ENCODE data around the gene DLGAP1.

The DLGAP1 gene

DNA sequence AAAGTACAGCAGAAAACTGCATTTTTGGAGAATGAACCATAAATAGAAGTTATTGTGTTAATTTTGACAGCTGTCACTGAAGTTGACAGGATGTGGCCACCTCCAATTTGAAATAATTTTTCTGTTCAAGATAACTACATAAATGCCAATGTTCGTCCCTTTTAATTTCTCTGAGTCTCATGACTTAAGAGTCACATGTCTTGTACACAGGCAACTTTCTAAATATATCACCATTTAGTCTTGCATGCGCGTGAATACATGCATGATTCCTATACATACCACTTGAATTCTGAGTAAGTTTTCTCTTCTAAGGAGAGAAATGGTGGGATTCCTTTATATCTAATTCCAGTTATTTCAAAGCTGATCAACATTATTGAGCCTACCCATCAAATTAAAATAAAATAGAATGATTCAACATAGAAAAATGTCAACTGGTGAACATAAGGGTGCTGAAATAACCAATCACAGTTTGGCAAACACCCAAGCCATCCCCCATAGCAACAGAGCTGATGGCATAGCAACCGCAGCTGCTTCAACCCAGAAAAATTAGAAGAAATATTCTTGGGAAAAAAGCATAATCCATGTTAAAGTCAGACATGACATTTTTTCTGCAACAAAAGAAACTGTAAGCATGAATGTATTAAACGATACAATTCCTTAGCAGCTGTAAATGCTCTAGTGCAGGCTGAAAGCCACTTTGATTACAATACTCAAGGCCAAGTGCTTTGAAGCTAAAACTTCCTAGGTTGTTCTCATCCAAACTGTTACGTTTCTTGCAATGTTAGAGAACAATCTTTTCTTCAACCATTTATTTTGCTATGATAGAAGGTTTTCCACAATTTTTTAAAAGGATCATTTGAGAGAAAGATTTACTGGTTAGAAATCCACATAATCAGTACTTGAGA, 282.7 kb downstream of the DLGAP1 start:
- DNase-seq (ENCODE audit: low read depth): no peak

- DNase-seq (ENCODE audit: low read depth): no peak
These were observed 297.8 kb downstream of the DLGAP1 start for GRCh38 chr18:4157352-4157751.

DNA sequence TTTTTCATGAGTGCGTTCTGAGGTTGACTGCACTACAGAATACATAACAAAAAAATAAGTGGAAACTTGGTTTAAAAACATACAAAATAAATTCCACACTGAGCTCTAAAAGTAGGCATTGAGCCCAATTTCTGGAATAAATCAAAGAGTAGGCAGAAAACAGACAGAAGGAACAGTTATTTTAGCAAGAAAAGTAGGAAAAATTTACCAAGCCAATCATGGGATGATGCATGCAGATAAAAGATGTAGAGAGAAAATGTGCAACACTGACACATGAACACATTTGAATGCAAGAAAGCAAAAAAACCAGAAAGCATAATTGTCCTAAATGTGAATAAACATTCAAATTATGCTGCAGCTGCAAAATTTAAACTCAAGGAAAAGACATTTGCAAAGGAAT, 308.3 kb downstream of the DLGAP1 start:
- no peak for DNase-seq (ENCODE audit: low read depth)

GRCh38 chr18:4144201-4144600, 310.9 kb downstream of the DLGAP1 start:
- DNase-seq (ENCODE audit: low read depth): no peak

DNA sequence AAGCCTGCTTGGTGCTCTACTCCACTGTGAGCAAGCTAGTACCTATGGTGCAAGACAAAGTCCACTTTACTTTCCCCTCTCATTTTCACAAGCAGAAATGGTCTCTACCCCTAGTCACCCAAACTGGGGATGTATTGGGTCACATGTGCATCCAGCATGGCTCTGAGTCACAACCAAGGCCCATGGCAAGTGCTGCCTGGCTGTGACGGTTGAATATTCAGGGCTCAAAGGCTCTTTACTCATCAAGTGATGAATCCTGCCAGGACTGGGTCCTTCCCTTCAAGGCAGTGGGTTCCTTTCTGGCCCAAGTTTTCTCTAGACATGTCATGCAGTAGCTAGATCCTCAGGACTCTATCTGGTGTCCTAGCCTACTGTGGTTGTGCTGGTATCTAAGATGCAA, 311.5 kb downstream of the DLGAP1 start:
- no peak for DNase-seq (ENCODE audit: low read depth)

GRCh38 chr18:4142876-4143275, 312.2 kb downstream of the DLGAP1 start:
- no peak for DNase-seq (ENCODE audit: low read depth)

- no peak for DNase-seq (ENCODE audit: low read depth)
These were observed 320.4 kb downstream of the DLGAP1 start for GRCh38 chr18:4134700-4135099.

GRCh38 chr18:4130734-4131719, 324.1 kb downstream of the DLGAP1 start:
- no peak for DNase-seq (ENCODE audit: low read depth)

DNA sequence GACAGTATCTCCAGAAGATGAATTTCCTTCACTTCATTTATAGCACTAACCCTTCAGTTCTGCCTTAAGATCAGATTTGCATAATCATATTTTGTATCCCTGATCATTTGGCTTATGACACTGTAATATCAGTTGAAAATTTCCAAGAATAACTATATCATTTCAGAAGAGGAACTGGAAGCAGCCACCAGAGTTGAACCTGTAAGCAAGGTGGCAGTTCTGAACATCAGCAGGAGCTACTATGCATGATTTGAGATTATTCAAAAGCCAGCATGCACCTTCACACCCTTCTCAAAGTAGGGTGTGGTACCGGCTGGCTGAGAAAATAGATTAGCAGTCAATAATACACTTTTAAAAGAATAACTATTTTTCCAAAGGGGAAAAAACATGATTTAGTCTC, 328.2 kb downstream of the DLGAP1 start:
- no peak for DNase-seq (ENCODE audit: low read depth)

DNA sequence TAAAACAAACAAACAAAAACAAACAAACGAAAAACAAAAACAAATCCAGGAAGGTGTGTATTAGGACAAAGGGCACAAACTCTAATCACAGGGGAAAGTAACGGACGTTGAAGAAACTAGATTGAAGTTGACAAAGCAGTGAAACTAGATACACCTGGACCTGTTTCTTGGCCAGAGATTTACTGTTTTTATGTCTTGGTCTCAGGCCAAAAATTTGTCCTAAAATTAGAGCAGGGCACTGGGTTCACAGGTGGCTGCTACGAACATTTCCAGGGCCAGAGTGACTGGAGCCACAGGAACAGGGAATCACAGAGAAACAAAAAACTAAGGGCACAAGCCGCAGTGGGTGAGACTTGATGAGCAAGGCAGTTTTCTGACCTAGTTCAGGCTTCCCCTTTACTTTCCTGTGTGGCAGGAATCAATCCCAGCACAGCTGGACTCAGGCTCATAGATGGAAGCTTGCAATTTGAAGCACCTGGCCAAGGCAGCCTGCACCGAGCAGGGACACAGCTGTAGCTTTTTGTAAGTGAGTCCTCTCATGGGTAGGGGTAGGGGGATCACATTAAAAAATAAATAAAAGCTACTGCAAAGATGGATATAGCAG, 329.4 kb downstream of the DLGAP1 start:
- DNase-seq (ENCODE audit: low read depth): no peak

GRCh38 chr18:4125224-4125623, 329.9 kb downstream of the DLGAP1 start:
- DNase-seq (ENCODE audit: low read depth): no peak

DNA sequence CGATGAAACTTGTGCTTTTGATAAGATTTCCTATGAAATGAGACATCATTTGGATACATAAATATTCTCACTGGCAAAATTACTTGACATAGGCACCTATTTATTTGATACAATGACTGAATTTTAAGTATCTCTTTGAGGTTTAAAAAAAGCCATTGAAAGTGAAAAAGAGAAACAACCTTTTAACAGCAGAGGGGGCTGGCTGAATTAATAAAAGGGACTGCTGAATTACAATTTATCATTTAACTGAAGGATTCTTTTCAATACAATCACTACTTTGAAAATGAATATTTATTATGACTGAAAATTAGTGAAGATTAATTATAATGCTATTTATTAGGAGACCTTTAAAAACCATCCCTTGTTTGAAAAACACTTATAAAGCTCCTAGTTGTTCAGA, 335.3 kb downstream of the DLGAP1 start:
- DNase-seq (ENCODE audit: low read depth): no peak

- DNase-seq (ENCODE audit: low read depth): no peak
These were observed 335.9 kb downstream of the DLGAP1 start for GRCh38 chr18:4119127-4119648.

GRCh38 chr18:4108016-4108415, 347.1 kb downstream of the DLGAP1 start:
- no peak for DNase-seq (ENCODE audit: low read depth)

GRCh38 chr18:4107049-4107467, 348.0 kb downstream of the DLGAP1 start:
- no peak for DNase-seq (ENCODE audit: low read depth)

DNA sequence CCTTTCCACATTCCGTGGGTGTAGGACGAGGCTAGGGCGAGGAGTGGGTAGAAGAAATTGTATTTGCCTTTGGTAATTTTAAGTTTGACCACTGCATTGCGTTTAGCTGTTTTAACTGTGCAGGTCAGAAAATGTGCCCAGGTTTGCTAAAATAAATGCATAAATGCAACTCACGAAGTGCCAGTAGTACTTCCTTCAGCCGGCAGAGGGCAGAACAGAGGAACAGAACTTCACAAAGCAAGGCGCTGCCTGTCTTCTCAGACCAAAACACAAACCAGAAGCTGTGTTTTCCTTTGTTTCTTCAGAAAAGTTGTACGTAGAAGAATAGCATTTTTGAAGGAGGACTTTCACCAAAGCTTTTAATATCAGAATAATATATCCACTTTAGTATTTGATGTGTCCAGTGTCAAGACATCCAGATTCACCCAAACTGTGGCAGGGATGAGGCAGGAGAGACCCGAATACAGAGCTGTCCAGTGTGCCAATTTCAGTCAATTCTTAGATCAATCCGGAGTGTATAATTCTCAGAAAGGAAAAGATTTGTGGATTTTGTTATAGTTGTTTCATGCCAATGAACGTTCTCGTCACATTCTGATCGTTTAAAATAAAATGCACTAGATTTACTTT, 348.6 kb downstream of the DLGAP1 start:
- DNase-seq (ENCODE audit: low read depth): peak; percentile 25

DNA sequence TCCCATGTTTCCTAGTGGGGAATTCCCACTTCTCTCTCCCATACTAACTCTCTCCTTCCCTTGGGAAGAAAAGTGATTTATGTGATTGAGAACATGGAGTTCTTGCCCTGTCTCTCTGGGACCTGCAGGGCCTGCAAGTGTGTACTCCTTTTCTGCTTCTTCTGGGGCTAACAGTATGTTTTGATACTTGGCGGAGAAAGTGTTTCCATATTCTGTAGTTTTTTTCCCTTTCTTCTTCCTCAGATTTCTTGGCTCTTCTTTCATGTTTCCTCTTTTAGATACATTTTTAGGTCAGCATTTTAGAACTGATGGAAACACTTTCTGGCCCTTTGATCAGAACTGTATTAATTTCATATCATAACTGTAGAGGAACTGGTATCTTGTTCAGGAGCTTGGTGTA, 352.2 kb downstream of the DLGAP1 start:
- DNase-seq (ENCODE audit: low read depth): no peak

- DNase-seq (ENCODE audit: low read depth): no peak
These were observed 354.1 kb downstream of the DLGAP1 start for GRCh38 chr18:4101009-4101408.

DNA sequence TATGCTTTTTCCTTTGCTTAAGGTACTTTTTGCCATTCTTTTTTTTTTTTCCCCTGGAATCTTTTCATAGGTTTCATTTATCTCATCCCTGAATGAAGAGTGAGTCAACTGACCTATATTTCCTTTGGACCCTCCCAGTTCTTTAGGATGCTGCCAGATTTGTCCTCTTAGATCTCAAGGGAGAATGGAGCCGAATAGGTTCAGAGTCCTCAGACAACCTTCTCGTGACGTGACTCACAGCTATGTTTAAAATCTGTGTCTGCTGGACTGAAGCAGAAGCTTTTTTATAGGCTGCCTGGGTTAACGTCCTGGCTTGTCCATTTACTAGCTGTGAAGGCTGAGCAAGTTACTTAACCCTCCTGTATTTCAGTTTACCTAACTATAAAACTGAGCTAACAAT, 358.6 kb downstream of the DLGAP1 start:
- no peak for DNase-seq (ENCODE audit: low read depth)

- DNase-seq (ENCODE audit: low read depth): no peak
These were observed 361.4 kb downstream of the DLGAP1 start for GRCh38 chr18:4093676-4094075.

- no peak for DNase-seq (ENCODE audit: low read depth)
These were observed 370.7 kb downstream of the DLGAP1 start for GRCh38 chr18:4084382-4084900.

Data from T follicular helper cell (primary cell).